H9 (cell line): ENCODE data around the gene CDK14. TPM values are rescaled to one million over a fixed set of nuclear protein-coding genes. Genes with fewer than 3 reads are reported as not detected.

Experiments used
- DNase-seq: peaks from one replicate; pipeline ENCODE4 v3.0.0-alpha.2; 2017
- H2AFZ ChIP-seq: one replicate; pipeline ENCODE4 v1.6.1; 2013; ENCODE audit warnings: mild to moderate bottlenecking, low read length, control low read depth, moderate library complexity
- H2AK5ac ChIP-seq: 2 replicates; pipeline ENCODE4 v1.6.1; 2013; ENCODE audit warnings: low read length, control low read depth, mixed read lengths; ENCODE audit not compliant: insufficient read length
- H2BK120ac ChIP-seq: one replicate; pipeline ENCODE4 v1.6.1; 2013; ENCODE audit warnings: low read depth, mild to moderate bottlenecking, low read length, control low read depth, inconsistent platforms; ENCODE audit not compliant: poor library complexity, severe bottlenecking
- H2BK12ac ChIP-seq: 2 replicates; pipeline ENCODE4 v1.6.1; 2013; ENCODE audit warnings: low read length, control low read depth, mixed read lengths, low read depth; ENCODE audit not compliant: insufficient read length
- H2BK15ac ChIP-seq: 2 replicates; pipeline ENCODE4 v1.6.1; 2013; ENCODE audit warnings: low read depth, low read length, control low read depth
- H2BK20ac ChIP-seq: one replicate; pipeline ENCODE4 v1.6.1; 2013; ENCODE audit warnings: low read depth, mild to moderate bottlenecking, low read length, control low read depth, inconsistent platforms; ENCODE audit not compliant: poor library complexity, severe bottlenecking
- H2BK5ac ChIP-seq: 2 replicates; pipeline ENCODE4 v1.6.1; 2013; ENCODE audit warnings: low read length, control low read depth, mixed read lengths; ENCODE audit not compliant: insufficient read length
- H3K14ac ChIP-seq: 2 replicates; pipeline ENCODE4 v1.6.1; 2013; ENCODE audit warnings: low read length, control low read depth; ENCODE audit not compliant: insufficient read depth
- H3K18ac ChIP-seq: 2 replicates; pipeline ENCODE4 v1.6.1; 2013; ENCODE audit warnings: low read depth, mild to moderate bottlenecking, mixed read lengths, low read length, control low read depth; ENCODE audit not compliant: insufficient read length
- H3K23ac ChIP-seq: 2 replicates; pipeline ENCODE4 v1.6.1; 2013; ENCODE audit warnings: low read length, control low read depth, mixed read lengths, low read depth; ENCODE audit not compliant: insufficient read length
- H3K23me2 ChIP-seq: 2 replicates; pipeline ENCODE4 v1.6.1; 2013; ENCODE audit warnings: low read depth, mild to moderate bottlenecking, mixed read lengths, low read length, control low read depth; ENCODE audit not compliant: insufficient read length, poor library complexity, severe bottlenecking
- H3K27ac ChIP-seq: 2 replicates; pipeline ENCODE4 v1.5.1; 2013; ENCODE audit warnings: low read length, control low read depth, mixed read lengths, low read depth; ENCODE audit not compliant: insufficient read length
- H3K27me3 ChIP-seq: 2 replicates; pipeline ENCODE4 v1.6.1; 2013; ENCODE audit warnings: low read length, control low read depth, inconsistent platforms; ENCODE audit not compliant: insufficient read depth
- H3K4ac ChIP-seq: 2 replicates; pipeline ENCODE4 v1.6.1; 2013; ENCODE audit warnings: low read depth, mild to moderate bottlenecking, control low read depth, inconsistent platforms, low read length, moderate library complexity
- H3K4me1 ChIP-seq: 2 replicates; pipeline ENCODE4 v1.6.1; 2013; ENCODE audit warnings: low read length, control low read depth, inconsistent platforms; ENCODE audit not compliant: insufficient read depth
- H3K4me2 ChIP-seq: 2 replicates; pipeline ENCODE4 v1.6.1; 2013; ENCODE audit warnings: low read length, control low read depth, mixed read lengths; ENCODE audit not compliant: insufficient read length, insufficient read depth
- H3K56ac ChIP-seq: 2 replicates; pipeline ENCODE4 v1.6.1; 2013; ENCODE audit warnings: low read depth, mild to moderate bottlenecking, mixed read lengths, low read length, control low read depth; ENCODE audit not compliant: insufficient read length
- H3K79me1 ChIP-seq: 2 replicates; pipeline ENCODE4 v1.6.1; 2013; ENCODE audit warnings: low read depth, mild to moderate bottlenecking, moderate library complexity, low read length, control low read depth, inconsistent platforms; ENCODE audit not compliant: insufficient read depth, poor library complexity, severe bottlenecking
- H3K79me2 ChIP-seq: 2 replicates; pipeline ENCODE4 v1.6.1; 2013; ENCODE audit warnings: low read length, control low read depth, inconsistent platforms; ENCODE audit not compliant: insufficient read depth
- H3K9ac ChIP-seq: 2 replicates; pipeline ENCODE4 v1.6.1; 2013; ENCODE audit warnings: low read length, control low read depth, mixed read lengths; ENCODE audit not compliant: insufficient read length; ENCODE audit errors: extremely low read depth
- H3K9me3 ChIP-seq: one replicate; pipeline ENCODE4 v1.6.1; 2013; ENCODE audit warnings: low read depth, low read length, inconsistent platforms; ENCODE audit not compliant: control insufficient read depth
- H3T11ph ChIP-seq: one replicate; pipeline ENCODE4 v1.6.1; 2013; ENCODE audit warnings: mild to moderate bottlenecking, low read length, control low read depth, inconsistent platforms
- H4K20me1 ChIP-seq: one replicate; pipeline ENCODE4 v1.6.1; 2013; ENCODE audit not compliant: control insufficient read depth, insufficient read length, insufficient read depth
- H4K5ac ChIP-seq: 2 replicates; pipeline ENCODE4 v1.6.1; 2013; ENCODE audit warnings: low read depth, mild to moderate bottlenecking, mixed read lengths, low read length, control low read depth; ENCODE audit not compliant: insufficient read length
- H4K8ac ChIP-seq: replicated peaks from 2 replicates; pipeline ENCODE4 v1.6.1; 2013; ENCODE audit warnings: low read length, control low read depth, mixed read lengths, low read depth; ENCODE audit not compliant: insufficient read length
- H4K91ac ChIP-seq: 2 replicates; pipeline ENCODE4 v1.6.1; 2013; ENCODE audit warnings: low read depth, mild to moderate bottlenecking, moderate library complexity, mixed read lengths, low read length, control low read depth; ENCODE audit not compliant: insufficient read length
- H3K27ac Mint-ChIP-seq, 3 experiments: 2 replicates in 2 of 3; 3 replicates in 1 of 3; pipeline ENCODE4 v1.8.0; 2020 to 2021; ENCODE audit warnings: mixed read lengths in 3 of 3, mild to moderate bottlenecking in 1 of 3, moderate library complexity in 1 of 3
- H3K27me3 Mint-ChIP-seq: 2 replicates; pipeline ENCODE4 v1.8.0; 2021; ENCODE audit warnings: low read depth, mild to moderate bottlenecking, moderate library complexity, mixed read lengths
- H3K36me3 Mint-ChIP-seq, 3 experiments: 2 replicates in 2 of 3; 3 replicates in 1 of 3; pipeline ENCODE4 v1.8.0; 2020 to 2021; ENCODE audit warnings: low read depth in 3 of 3, mixed read lengths in 3 of 3; ENCODE audit not compliant: insufficient read depth in 1 of 3
- H3K4me1 Mint-ChIP-seq, 2 experiments: 2 replicates each; pipeline ENCODE4 v1.8.0; 2020; ENCODE audit warnings: mixed read lengths in 2 of 2
- H3K4me3 Mint-ChIP-seq, 2 experiments: 2 replicates in 1 of 2; 3 replicates in 1 of 2; pipeline ENCODE4 v1.8.0; 2020 to 2021; ENCODE audit warnings: mild to moderate bottlenecking in 2 of 2, mixed read lengths in 2 of 2, moderate library complexity in 1 of 2
- H3K9me3 Mint-ChIP-seq, 2 experiments: 2 replicates in 1 of 2; 3 replicates in 1 of 2; pipeline ENCODE4 v1.8.0; 2020; ENCODE audit warnings: mild to moderate bottlenecking in 2 of 2, mixed read lengths in 2 of 2, moderate library complexity in 1 of 2
- WGBS: extraction: QIAGEN DNeasy Blood & Tissue Kit; methylation state at CpG from one replicate; pipeline ENCODE4 v1.1.7; 2013; ENCODE audit warnings: missing lambda C conversion rate, low lambda C conversion rate, mixed read lengths; ENCODE audit not compliant: insufficient read length; ENCODE audit errors: extremely low coverage; 5-methylcytosine and 5-hydroxymethylcytosine counted together
- total RNA-seq: library from RNA; stranded (reverse); gene quantifications from 2 replicates; pipeline ENCODE4 v1.2.1, GENCODE V29; 2021
- TF ChIP-seq, protein P1 (sequence below): fragments of 200-600 bp; sonication (generic); conservative IDR thresholded peaks from 3 replicates; pipeline ENCODE4 v1.8.0; 2021; ENCODE audit warnings: antibody characterized with exemption, mild to moderate bottlenecking

Gene CDK14
- total RNA-seq, 1 experiment from 2014 or later: 23.9 TPM

DNA sequence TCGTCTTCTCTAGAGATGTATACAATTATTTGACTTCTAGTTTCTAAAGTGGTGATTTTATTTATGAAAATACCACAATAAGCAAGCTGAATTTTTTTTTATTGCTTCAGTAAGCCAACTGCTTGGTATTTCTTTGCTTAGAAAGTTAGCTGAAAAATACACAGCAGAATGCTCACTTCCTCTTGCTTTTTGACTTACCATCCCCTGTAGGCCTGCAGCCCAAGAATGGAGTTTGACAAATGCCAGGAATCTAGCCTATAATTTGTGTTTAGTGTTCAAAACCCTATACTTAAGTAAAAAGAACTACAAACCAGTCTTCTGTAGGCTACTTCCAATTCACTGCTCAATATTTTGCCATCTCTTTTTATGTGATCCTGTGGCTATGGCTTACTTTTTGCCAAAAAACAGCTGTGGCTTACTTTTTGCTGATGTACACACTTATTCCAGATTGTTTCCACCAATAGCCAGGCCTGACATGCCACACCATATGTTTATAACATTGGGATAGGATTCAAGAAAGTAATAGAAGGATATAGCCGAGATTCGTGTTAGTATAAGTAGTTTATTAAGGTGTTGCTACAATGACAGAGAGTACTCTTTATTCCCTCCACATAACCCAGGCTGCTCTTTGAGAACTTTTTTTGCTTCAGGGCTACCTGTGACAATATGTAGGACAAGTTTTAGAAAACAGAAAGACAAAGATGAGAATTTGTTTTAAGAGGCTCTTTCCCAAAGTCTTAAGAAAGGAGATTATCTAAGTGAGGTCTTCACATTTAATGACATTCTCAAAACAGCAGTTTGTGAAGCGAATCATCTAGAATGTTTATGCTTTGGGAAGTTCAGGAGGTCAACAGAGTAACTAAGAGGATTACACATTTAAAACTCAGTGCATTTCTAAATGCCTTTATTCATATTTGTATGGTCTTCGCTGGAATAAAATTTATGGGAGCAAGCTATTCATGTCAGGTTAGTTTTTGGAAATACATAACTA lies 404.2 kb downstream of the CDK14 start:
- Mint-ChIP-seq H3K4me1 (peaks cover 9% of the 10 kb centered on the region in 2 experiments), H3K27me3 (no peaks in the 10 kb centered on the region), H3K27ac (peak overlapping the region in 1 of 3 experiments; percentile 42; a peak in 2 of 7 replicates), H3K36me3 (peaks cover 0 to 2% (median 0%) of the 10 kb centered on the region in 3 experiments; a peak in 1 of 7 replicates), H3K4me3 (no peak overlapping the region), H3K9me3 (no peaks in the 10 kb centered on the region)
- no peak overlapping the region for H3K56ac ChIP-seq
- no peaks in the 10 kb centered on the region for H3K27me3 ChIP-seq
- WGBS: no CpG with 5 or more reads among the region's 5 CpGs
- no peak overlapping the region for H4K5ac ChIP-seq
- DNase-seq: no peak
- no peak overlapping the region for H2BK20ac ChIP-seq
- H3K4me2 ChIP-seq: no peak overlapping the region
- no peaks in the 10 kb centered on the region for H3K23me2 ChIP-seq
- H2BK5ac ChIP-seq: no peak overlapping the region
- no peaks in the 10 kb centered on the region for H3K4me1 ChIP-seq
- no peak overlapping the region for H3K27ac ChIP-seq
- no peak overlapping the region for H3K23ac ChIP-seq
- H3K4ac ChIP-seq: no peak overlapping the region
- no peak overlapping the region for H4K8ac ChIP-seq
- H3K79me1 ChIP-seq: no peaks in the 10 kb centered on the region
- no peak overlapping the region for H3T11ph ChIP-seq
- H3K9ac ChIP-seq: no peak overlapping the region
- H3K14ac ChIP-seq: no peak overlapping the region
- H2BK120ac ChIP-seq: no peak overlapping the region
- no peak overlapping the region for H2BK12ac ChIP-seq
- no peak overlapping the region for H2AFZ ChIP-seq
- H3K9me3 ChIP-seq: no peaks in the 10 kb centered on the region
- H4K91ac ChIP-seq: no peak overlapping the region
- H3K18ac ChIP-seq: no peak overlapping the region
- no peaks in the 10 kb centered on the region for H4K20me1 ChIP-seq
- no peak overlapping the region for H2AK5ac ChIP-seq
- no peak overlapping the region for H2BK15ac ChIP-seq
- no peaks in the 10 kb centered on the region for H3K79me2 ChIP-seq
- TF ChIP-seq, protein P1, sequence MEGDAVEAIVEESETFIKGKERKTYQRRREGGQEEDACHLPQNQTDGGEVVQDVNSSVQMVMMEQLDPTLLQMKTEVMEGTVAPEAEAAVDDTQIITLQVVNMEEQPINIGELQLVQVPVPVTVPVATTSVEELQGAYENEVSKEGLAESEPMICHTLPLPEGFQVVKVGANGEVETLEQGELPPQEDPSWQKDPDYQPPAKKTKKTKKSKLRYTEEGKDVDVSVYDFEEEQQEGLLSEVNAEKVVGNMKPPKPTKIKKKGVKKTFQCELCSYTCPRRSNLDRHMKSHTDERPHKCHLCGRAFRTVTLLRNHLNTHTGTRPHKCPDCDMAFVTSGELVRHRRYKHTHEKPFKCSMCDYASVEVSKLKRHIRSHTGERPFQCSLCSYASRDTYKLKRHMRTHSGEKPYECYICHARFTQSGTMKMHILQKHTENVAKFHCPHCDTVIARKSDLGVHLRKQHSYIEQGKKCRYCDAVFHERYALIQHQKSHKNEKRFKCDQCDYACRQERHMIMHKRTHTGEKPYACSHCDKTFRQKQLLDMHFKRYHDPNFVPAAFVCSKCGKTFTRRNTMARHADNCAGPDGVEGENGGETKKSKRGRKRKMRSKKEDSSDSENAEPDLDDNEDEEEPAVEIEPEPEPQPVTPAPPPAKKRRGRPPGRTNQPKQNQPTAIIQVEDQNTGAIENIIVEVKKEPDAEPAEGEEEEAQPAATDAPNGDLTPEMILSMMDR: no peak
